Keratinocyte (primary cell): ENCODE data around the gene FMN2. TPM values are rescaled to one million over a fixed set of nuclear protein-coding genes. Genes with fewer than 3 reads are reported as not detected.

Experiments
- DNase-seq: peaks from one replicate; pipeline ENCODE4 v3.0.0-alpha.2; 2011; ENCODE audit warnings: low read depth, missing footprints, low spot score
- FAIRE-seq: peaks from 2 replicates; lab custom pipeline; 2011; peaks lifted over from hg19 to GRCh38; lab: Jason Lieb, UNC
- H2AFZ ChIP-seq: 2 replicates; pipeline ENCODE4 v1.6.0; 2012; ENCODE audit warnings: low read length, control low read depth, inconsistent platforms; ENCODE audit not compliant: control insufficient read depth
- H3K27ac ChIP-seq: 2 replicates; pipeline ENCODE4 v1.5.1; 2011; ENCODE audit warnings: low read length; ENCODE audit not compliant: control insufficient read depth, insufficient read depth
- H3K27me3 ChIP-seq: 3 replicates; pipeline ENCODE4 v1.6.0; 2011; ENCODE audit warnings: low read length; ENCODE audit not compliant: control insufficient read depth, insufficient read depth; ENCODE audit errors: extremely low read depth
- H3K36me3 ChIP-seq, 2 experiments: 2 replicates in 1 of 2; 3 replicates in 1 of 2; pipeline ENCODE4 v1.5.1; 2011; ENCODE audit warnings: low read length in 2 of 2, mild to moderate bottlenecking in 1 of 2; ENCODE audit not compliant: control insufficient read depth in 2 of 2, insufficient read depth in 2 of 2; ENCODE audit errors: extremely low read depth in 1 of 2
- H3K4me1 ChIP-seq: 3 replicates; pipeline ENCODE4 v1.5.1; 2011; ENCODE audit warnings: low read length; ENCODE audit not compliant: control insufficient read depth, insufficient read depth; ENCODE audit errors: extremely low read depth
- H3K4me2 ChIP-seq: 3 replicates; pipeline ENCODE4 v1.6.0; 2011; ENCODE audit warnings: low read depth, low read length; ENCODE audit not compliant: control insufficient read depth, insufficient read depth; ENCODE audit errors: extremely low read depth
- H3K4me3 ChIP-seq, 3 experiments: fragments of 200-600 bp in 1 of 3; sonication (generic) in 1 of 3; 2 replicates in 2 of 3; 3 replicates in 1 of 3; pipeline ENCODE4 v1.5.1; 2011 to 2016; ENCODE audit warnings: low read length in 3 of 3, mild to moderate bottlenecking in 3 of 3, control low read depth in 2 of 3, inconsistent platforms in 1 of 3, low read depth in 1 of 3, mixed read lengths in 1 of 3, mixed run types in 1 of 3, moderate library complexity in 1 of 3; ENCODE audit not compliant: control insufficient read depth in 2 of 3, insufficient read depth in 2 of 3; ENCODE audit errors: extremely low read depth in 1 of 3
- H3K79me2 ChIP-seq: 2 replicates; pipeline ENCODE4 v1.6.0; 2012; ENCODE audit warnings: low read length; ENCODE audit not compliant: control insufficient read depth, insufficient read depth
- H3K9ac ChIP-seq: 3 replicates; pipeline ENCODE4 v1.6.0; 2011; ENCODE audit warnings: low read length; ENCODE audit not compliant: control insufficient read depth, insufficient read depth; ENCODE audit errors: extremely low read depth
- H3K9me1 ChIP-seq: 3 replicates; pipeline ENCODE4 v1.6.0; 2011; ENCODE audit warnings: low read length; ENCODE audit not compliant: control insufficient read depth, insufficient read depth; ENCODE audit errors: extremely low read depth
- H3K9me3 ChIP-seq: 2 replicates; pipeline ENCODE4 v1.5.1; 2012; ENCODE audit warnings: low read depth, low read length; ENCODE audit not compliant: control insufficient read depth
- H4K20me1 ChIP-seq: 3 replicates; pipeline ENCODE4 v1.6.0; 2011; ENCODE audit warnings: low read length; ENCODE audit not compliant: control insufficient read depth, insufficient read depth; ENCODE audit errors: extremely low read depth
- CTCF ChIP-seq, 3 experiments: IDR thresholded peaks in 1 of 3; conservative IDR thresholded peaks in 1 of 3; optimal IDR thresholded peaks in 1 of 3; 2 replicates in 2 of 3; 3 replicates in 1 of 3; pipeline versions ENCODE3 to v1.5.1; 2011; ENCODE audit warnings: low read length in 3 of 3, mild to moderate bottlenecking in 3 of 3, moderate library complexity in 2 of 3, control low read depth in 1 of 3, inconsistent platforms in 1 of 3; ENCODE audit not compliant: insufficient read depth in 2 of 3; ENCODE audit errors: extremely low read depth in 1 of 3
- EZH2 ChIP-seq: IDR thresholded peaks from one replicate; pipeline ENCODE4 v1.6.1; 2012; ENCODE audit warnings: inconsistent platforms, mild to moderate bottlenecking, low read length, moderate library complexity
- dilution Hi-C: fragments of 300-500 bp; cut with MboI; formaldehyde crosslinking; loops from one replicate; pipeline ENCODE4 v1.7.0; 2020; ENCODE audit warnings: low sequenced_read_pairs; ENCODE audit not compliant: extremely low pct_ligation_motif_present
- polyA plus RNA-seq, 5 experiments: library from polyadenylated mRNA; depleted of rRNA in 3 of 5; stranded (reverse) in 3 of 5; stranded (forward) in 1 of 5; unstranded in 1 of 5; fragments of >200 nt; gene quantifications; 1 replicate in 1 of 5; 2 replicates in 3 of 5; 3 replicates in 1 of 5; pipeline versions ENCODE4 v1.2.1 to v1.2.3, GENCODE V29; 2011 to 2012; ENCODE audit warnings: missing spikeins in 2 of 5, low read depth in 1 of 5, low replicate concordance in 1 of 5

Gene FMN2
- polyA plus RNA-seq, 1 donor (not counting 4 experiments of a cell fraction or from before 2014, with no cell fraction given) = not detected

GRCh38 chr1:240385985-240386978 lies 294.6 kb downstream of the FMN2 start:
- FAIRE-seq (no peak), DNase-seq (no peak)
- Histone ChIP-seq H4K20me1 (no peaks in the 10 kb centered on the region), H3K79me2 (no peaks in the 10 kb centered on the region), H3K4me1 (no peaks in the 10 kb centered on the region), H2AFZ (no peak overlapping the region), H3K4me3 (no peak overlapping the region), H3K9ac (no peak overlapping the region), H3K9me1 (no peaks in the 10 kb centered on the region), H3K4me2 (no peak overlapping the region), H3K27me3 (no peaks in the 10 kb centered on the region), H3K27ac (no peak overlapping the region), H3K36me3 (no peaks in the 10 kb centered on the region), H3K9me3 (no peaks in the 10 kb centered on the region)
- TF ChIP-seq CTCF (optimal IDR thresholded peaks at IDR 0.05 in 1 of 3, IDR thresholded peaks at IDR 0.05 in 1 of 3, conservative IDR thresholded peaks at IDR 0.05 in 1 of 3; ENCODE audit: extremely low read depth in 1 of 3, insufficient read depth in 2 of 3, low read length in 3 of 3) (no peak), EZH2 (no peak)
- dilution Hi-C loops = no loop called here

- FAIRE-seq (no peak), DNase-seq (no peak)
- H3K9me1 ChIP-seq = no peaks in the 10 kb centered on the region
- H3K27me3 ChIP-seq = no peaks in the 10 kb centered on the region
- H3K9ac ChIP-seq = no peak overlapping the region
- H3K4me2 ChIP-seq = no peak overlapping the region
- H3K27ac ChIP-seq = no peak overlapping the region
- H3K79me2 ChIP-seq = no peaks in the 10 kb centered on the region
- no peak overlapping the region for H3K4me3 ChIP-seq
- H3K36me3 ChIP-seq = no peaks in the 10 kb centered on the region
- dilution Hi-C loops = no loop called here
- no peak for TF ChIP-seq EZH2
- no peak for TF ChIP-seq CTCF (optimal IDR thresholded peaks at IDR 0.05 in 1 of 3, IDR thresholded peaks at IDR 0.05 in 1 of 3, conservative IDR thresholded peaks at IDR 0.05 in 1 of 3; ENCODE audit: extremely low read depth in 1 of 3, insufficient read depth in 2 of 3, low read length in 3 of 3)
- H4K20me1 ChIP-seq = no peaks in the 10 kb centered on the region
- H3K4me1 ChIP-seq = no peaks in the 10 kb centered on the region
- no peaks in the 10 kb centered on the region for H3K9me3 ChIP-seq
- H2AFZ ChIP-seq = no peak overlapping the region
Measured at GRCh38 chr1:240387051-240387450, 295.4 kb downstream of the FMN2 start.
